HG03175 (cell line): ENCODE data around the gene PTPRK.

ENCODE experiments used
- ATAC-seq: cut with Tn5 transposase; IDR thresholded peaks from one replicate; pipeline ENCODE4 v1.9.1; 2021; ENCODE audit warnings: mild to moderate bottlenecking, moderate library complexity; ENCODE audit not compliant: unreplicated experiment

The PTPRK gene

GRCh38 chr6:128520436-128521281 lies at the start of gene PTPRK:
Gene PTPRK (minus strand): TSS chr6:128520599. CDS start chr6:128520358, 241 bp downstream.
- peak; percentile 80 for ATAC-seq

GRCh38 chr6:128567029-128567428 lies 46.6 kb upstream of the PTPRK start:
- ATAC-seq = no peak

- no peak for ATAC-seq
These were observed 40.6 kb upstream of the PTPRK start for GRCh38 chr6:128560966-128561365.

GRCh38 chr6:128558924-128559323 lies 38.5 kb upstream of the PTPRK start:
- no peak for ATAC-seq

GRCh38 chr6:128558021-128558420 lies 37.6 kb upstream of the PTPRK start:
- peak; percentile 60 for ATAC-seq

GRCh38 chr6:128557081-128557480 lies 36.7 kb upstream of the PTPRK start:
- ATAC-seq = no peak

- ATAC-seq = no peak
These were observed 33.9 kb upstream of the PTPRK start for GRCh38 chr6:128554302-128554701.

GRCh38 chr6:128541261-128541660 lies 20.9 kb upstream of the PTPRK start:
- no peak for ATAC-seq

- no peak for ATAC-seq
These were observed 18.4 kb upstream of the PTPRK start for GRCh38 chr6:128538763-128539162.

- ATAC-seq = no peak
These were observed 12.4 kb upstream of the PTPRK start for GRCh38 chr6:128532827-128533226.

- ATAC-seq = no peak
These were observed 11.7 kb upstream of the PTPRK start for GRCh38 chr6:128532136-128532535.

- no peak for ATAC-seq
These were observed 11.3 kb upstream of the PTPRK start for GRCh38 chr6:128531696-128532095.

- no peak for ATAC-seq
These were observed 7.8 kb upstream of the PTPRK start for GRCh38 chr6:128528241-128528640.

- ATAC-seq = no peak
These were observed 7.0 kb upstream of the PTPRK start for GRCh38 chr6:128527375-128527774.

GRCh38 chr6:128526152-128526914 lies 5.9 kb upstream of the PTPRK start:
- no peak for ATAC-seq

- ATAC-seq = no peak
These were observed 5.0 kb upstream of the PTPRK start for GRCh38 chr6:128525406-128525805.

GRCh38 chr6:128521282-128521632 lies 858 bp upstream of the PTPRK start:
- ATAC-seq = no peak

- ATAC-seq = peak; percentile 27
These were observed 416 bp downstream of the PTPRK start for GRCh38 chr6:128519931-128520435.

GRCh38 chr6:128519132-128519930 lies 1.1 kb downstream of the PTPRK start:
- ATAC-seq = no peak

- no peak for ATAC-seq
These were observed 1.8 kb downstream of the PTPRK start for GRCh38 chr6:128518434-128519131.

- ATAC-seq = no peak
These were observed 3.3 kb downstream of the PTPRK start for GRCh38 chr6:128517124-128517523.
